GM21360 (cell line): ENCODE measurements around the gene CCNY.
A peak's percentile ranks its signal among the peaks of the same experiment; 100 is the strongest.

Experiments
- ATAC-seq: cut with Tn5 transposase; IDR thresholded peaks from one replicate; pipeline ENCODE4 v1.9.1; 2021; ENCODE audit warnings: mild to moderate bottlenecking, moderate library complexity; ENCODE audit not compliant: unreplicated experiment

Gene CCNY

DNA sequence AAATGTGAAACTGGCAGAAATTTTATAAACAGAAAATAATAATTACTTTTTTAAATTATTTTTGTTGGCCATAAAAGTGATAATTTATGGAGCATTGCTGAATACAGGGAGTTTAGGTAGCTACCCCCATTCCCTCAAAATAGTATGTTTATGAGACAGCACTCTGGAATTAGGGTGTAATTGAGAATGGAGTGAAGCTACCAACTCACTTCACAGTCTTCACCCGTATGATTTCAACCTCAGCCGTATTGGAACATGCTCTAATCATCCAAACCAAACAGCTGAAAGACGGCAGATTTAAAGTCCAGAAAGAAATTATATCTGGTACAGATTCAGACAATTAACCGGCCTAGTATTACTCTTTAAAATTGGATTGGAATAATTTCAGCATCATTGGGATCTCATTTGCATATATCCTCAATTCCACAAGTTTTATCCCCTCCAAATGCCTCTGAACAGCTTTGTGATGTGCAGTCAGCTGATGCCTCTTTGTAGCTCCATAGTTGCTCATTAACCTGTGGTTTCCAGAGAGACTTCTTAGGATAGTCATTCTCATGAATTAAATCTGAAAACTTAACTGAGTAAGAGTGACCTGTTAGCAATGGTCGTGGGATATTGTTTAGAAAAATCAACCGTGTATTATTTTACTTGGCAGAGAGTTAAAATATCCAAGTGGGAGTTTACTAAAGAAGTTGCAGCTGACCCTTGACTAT is 209.7 kb downstream of the CCNY start:
- ATAC-seq, result no peak

DNA sequence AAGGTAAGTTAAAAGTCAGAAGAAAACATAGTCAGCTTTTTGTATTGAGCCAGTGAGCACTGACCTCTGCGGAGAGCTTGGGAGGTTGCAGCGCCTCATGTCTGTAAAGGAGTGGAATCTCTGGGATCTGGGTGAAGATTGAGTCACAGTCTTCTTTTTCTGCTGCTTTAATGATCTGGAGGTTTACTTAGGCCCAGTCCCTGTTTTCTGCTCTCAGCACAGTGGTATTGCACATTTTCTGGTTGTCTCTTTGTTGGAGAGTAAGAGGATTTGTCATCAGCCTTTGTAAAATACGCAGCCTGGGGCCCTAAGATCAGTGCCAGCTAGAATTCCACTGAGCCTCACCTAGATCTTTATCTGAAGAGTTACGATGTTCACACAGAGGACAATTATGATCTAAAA is 210.5 kb downstream of the CCNY start:
- no peak for ATAC-seq

DNA sequence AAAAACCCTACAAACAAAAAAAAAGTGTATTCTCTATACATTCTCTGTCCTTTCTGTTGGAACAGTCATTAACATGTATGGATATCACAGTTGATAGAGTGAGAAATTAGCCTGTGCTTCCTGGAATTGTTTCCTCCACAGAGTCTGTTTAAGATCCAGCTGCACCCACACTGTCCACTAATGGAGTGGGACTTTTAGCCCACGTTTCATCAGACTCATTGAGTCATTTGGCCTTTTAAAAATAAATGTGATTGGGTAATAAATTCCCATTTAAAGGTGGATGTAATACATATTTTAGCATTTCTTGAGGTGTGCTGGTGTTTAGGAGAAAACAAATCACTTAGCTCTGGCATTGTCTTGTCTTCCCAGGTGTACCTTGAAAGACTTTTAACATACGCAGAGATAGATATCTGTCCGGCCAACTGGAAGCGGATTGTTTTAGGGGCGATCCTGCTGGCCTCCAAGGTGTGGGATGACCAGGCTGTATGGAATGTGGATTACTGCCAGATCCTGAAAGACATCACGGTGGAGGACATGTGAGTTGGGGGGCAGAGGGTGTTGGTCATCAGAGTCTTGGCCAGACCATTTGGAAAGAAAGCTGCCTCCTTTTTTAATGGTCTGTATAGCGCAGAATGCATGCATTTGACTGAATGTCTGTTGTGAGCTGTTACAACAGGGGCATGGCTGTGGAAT is 216.5 kb downstream of the CCNY start:
- ATAC-seq, result no peak

DNA sequence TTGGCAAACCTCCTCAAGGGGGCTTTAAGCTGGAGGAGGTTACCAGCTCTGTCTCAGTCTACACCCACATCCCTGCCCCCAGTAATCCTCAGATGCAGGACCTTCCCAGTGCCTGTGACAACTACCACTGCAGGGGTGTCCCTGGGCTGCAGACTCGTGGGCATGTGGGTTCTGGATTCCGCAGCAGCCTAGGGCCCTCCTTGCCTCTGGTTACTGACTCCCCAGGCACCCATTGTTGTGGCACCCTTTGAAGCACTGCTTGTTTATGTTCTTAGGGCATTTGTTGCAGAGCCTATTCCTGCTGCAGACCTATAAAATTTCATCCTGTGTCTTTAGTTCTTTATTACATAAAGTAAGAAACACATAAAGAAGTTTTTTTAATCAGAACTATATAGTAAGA is 217.7 kb downstream of the CCNY start:
- ATAC-seq, result no peak

DNA sequence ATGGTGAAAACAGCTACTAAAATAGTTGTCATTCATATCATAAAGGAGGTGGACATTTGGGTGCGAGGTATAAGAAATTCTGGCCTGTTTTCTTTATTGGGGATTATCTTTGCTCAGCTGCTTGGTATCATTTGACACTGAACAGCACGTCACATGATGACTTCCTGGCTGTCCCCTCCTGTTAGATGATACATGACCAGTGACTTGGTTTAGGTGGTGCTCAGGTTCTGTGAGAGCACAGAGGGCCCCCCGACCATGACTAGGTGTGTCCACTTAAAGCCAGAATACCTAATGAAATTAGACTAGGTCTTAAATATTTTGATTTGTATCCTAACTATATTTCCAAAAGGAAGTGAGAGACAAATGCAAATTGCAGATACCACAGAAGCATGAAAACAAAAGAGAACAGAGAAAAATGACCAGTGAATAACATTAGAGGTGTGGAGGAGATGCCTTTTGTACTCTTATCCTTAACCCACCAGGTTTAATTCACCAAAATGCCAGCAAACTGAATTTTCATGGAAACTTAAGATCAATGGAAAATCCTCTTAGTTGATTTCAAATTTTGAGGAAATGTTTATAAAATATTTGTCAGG is 218.2 kb downstream of the CCNY start:
- no peak for ATAC-seq

DNA sequence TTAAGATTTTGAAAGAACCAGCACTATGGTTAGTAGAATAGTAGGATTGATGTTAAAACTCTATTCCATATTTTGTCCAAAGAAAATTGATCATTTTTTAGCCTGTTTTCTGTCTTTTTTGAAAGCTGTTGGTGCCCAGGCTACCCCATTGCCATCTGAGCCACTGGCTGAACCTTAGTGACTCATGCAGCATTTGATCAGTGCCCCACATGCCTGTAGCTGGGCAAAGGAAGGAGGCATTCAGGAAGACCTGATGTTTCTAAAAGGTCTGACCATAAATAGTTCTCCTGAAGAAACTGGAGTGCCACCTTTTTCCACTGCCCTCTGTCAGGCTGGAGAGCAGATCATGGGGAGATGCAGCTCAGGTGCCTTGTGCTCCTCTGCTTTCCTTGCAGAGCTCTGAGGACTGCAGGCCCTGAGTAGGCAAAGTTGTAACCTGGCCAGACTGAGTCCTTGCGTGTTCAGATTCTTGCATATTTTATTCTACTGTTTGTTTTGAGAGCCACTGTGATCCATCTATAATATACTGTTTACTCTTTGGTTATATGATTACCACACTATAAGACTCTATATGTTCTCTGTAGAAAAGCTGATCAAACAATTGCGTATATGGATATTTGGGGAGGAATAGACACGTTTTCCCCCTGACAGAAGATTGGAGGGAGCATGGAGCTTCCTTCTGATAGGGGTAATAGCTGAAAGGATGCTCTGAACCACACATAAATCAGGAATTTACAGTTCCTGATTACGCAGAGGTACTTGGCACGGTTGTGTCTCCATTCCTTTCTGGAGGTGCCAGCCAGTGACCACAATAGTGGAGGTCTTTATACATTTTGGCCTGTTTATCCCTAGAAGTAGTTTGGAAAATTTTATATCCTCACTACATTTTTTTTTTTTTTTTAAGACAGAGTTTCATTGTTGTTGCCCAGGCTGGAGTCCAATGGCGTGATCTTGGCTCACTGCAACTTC is 219.9 kb downstream of the CCNY start:
- no peak for ATAC-seq

DNA sequence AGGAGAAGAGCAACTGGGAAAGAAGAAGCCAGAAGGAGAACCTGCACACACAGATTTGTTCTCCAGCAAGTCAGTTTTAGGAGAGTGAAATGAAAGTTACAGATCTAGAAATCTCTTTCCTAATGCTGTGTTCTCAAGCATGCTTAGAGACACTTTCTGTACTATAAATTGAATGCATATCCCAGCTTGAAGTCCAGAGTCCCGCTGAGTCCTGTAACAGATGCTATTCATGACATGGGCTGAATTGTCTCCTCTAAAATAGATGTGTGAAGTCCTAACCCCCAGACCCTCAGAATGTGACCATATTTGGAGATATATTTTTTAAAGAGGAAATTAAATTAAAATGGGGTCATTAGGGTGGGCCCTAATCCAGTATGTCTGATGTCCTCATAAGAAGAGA is 222.0 kb downstream of the CCNY start:
- no peak for ATAC-seq

DNA sequence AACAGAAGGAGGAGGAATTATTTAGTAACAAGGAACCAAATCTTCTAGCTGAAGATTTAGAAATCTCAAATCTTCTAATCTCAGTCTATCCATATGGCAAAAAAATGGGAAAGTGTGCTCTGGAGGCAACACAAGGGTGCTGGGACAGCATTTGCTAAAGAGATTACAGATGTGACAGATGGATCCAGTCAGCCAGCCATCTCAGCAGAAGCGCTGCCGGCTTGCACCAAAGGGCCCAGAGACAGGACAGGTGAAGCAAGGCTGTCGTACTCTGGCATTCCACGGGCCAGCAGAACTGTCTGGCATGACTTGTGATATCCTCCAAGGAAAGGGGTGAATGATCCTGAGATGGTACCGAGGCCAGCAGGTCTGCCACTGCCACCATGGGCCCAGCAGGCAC is 223.1 kb downstream of the CCNY start:
- ATAC-seq, result no peak

DNA sequence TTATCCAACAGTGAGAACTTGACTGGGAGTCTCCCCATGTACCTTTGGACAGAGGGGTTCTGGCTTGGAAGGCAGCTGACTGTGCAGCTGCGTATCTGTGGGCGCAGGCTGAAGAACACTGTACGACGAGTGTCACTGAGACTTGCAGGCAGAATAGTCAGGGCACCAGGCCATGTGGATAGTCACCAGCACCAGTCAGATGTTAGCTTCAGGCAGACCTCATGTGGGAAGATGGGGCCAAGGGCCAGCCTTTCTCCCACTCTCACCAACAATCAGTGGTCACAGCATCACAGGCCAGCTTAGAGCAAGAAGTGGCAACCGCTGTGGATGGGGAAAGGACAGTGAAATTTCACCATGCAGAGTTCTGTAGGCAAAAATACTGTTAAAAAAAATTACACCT is 225.4 kb downstream of the CCNY start:
- ATAC-seq, result no peak

DNA sequence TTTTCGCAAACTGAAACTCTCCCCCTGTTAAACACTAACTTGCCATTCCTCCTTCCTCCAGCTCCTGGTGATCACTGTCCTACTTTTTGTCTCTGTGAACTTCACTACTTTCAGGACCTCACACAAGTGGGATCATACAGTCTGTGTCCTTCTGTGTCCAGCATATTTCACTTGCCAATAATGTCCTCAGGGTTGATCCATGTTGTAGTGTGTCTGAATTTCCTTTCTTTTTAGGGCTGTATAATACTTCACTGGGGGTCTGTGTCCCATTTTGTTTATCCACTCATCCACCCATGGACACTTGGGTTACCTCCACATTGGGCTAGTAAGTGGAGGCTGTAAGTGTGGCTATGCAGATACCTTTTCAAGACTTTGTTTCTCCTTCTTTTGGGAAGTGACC is 226.1 kb downstream of the CCNY start:
- ATAC-seq, result no peak

DNA sequence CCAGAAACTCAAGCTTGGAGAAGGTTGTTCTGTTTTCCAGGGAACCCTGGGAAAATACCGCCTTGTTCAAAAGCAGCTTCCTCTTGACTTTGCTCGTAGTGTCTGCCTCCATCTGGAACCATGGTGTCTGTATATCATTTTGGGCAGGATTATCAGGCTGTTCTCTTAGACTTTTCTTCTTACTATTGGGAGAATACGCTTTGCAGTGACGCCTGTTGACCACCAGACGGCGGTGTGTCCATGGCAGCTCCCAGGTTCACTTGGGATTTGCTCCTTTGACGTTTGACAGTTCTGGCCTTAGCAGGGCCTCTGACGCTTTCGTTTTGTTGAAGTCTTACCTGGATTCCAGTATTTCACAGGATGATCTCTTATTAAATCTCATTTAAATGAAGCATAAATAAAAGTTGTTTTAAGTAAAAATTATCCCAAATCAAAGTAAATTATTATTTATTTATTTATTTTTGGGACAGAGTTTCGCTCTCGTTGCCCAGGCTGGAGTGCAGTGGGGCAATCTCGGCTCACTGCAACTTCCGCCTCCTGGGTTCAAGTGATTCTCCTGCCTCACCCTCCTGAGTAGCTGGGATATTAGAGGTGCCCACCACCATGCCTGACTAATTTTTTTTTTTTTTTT is 227.1 kb downstream of the CCNY start:
- peak; percentile 47 for ATAC-seq

DNA sequence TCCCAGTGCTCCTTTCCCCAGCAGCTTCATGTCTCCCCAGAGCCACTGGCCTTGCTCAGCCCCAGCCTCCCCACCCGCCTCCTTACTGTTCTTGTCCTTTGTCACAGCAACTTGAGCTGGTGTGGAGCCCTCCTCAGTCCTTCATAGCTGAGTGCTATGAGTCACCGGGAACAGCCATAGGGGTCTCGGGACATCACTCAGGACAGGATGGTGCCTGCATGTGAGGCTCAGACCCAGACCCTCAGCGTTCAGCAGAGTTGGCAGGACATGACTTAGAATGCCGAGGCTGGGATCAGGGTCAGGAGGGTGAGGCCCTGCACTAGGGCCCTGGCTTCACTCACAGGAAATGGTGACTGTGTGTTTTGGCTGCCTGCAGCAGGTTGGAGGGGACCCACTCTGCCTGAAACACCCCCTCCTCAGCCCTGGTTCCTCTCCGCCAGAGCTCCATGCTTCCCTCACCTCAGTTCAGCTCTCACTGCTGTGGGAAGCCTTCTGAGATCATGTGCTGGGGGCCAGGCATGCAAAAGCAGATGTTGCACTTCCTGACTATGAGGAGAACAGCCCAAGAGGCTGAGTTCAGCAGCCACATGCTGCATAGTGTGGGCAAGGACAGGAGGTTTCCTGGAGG is 228.1 kb downstream of the CCNY start:
- peak; percentile 69 for ATAC-seq

DNA sequence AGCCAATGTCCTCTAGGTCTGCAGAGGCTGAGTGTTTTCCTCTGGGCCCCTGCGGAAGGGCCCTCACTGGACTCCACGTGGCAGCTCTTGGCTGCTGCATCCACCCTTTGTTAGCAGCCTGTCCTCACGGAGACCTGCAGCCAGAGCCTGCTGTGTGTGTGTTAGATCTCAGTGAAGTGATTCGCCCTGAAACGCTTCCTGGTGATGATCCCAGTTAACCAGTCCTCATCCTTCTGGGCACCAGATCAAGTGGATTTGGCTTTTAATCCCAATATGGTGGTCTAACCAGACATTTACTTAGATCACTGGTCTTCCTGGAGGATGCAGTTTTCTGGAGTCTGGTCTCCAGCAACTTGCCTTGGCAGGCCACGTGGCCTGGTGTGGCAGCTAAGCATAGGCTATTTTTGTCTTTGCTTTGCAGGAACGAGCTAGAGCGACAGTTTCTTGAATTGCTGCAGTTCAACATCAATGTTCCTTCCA is 229.3 kb downstream of the CCNY start:
- ATAC-seq, result no peak

DNA sequence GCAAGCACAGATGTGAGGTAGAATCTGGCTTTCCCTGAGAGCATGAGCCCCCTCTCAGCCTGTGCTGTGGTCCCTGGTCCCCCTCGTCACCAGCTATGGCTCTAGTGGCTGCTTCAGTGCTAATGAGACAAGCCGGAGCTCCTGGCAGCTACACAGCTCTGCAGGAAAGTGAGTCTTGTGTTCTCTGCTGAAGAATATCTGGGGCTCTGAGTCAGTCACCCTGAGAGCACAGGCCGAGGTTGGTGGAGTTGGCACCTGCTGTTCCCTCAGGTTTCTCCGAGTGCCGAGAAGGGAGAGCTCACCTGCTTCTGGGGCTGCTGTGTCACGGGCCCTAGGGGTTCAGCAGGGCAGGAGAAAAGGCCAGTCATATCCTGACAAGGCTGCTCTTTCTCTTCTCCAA is 231.6 kb downstream of the CCNY start:
- ATAC-seq, result no peak

DNA sequence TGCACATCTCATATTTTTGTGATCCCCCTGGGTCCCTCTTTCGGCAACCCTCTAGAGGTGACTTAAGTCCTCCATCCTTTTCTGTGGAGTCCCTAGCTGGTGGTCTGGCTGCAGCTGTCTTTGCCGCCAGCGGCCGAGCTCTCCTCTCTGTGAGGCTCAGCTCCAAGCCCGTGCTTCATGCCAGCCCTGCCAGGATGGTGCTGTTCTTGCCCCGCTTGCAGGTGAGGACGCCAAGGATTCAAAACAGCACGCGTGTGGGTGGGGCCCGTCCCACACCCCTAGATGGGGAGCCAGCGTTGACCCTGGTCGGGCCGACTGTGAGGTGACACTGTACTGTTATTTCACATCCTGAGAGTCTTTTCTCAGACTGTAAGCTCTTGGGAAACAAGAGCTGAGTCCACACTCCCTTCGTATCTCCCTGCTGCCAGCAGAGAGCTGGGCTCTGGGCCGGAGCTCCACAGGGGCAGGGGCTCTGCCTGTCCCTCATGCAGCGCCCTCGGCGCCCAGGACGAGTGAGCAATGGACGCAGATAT is 232.2 kb downstream of the CCNY start:
- ATAC-seq, result no peak

DNA sequence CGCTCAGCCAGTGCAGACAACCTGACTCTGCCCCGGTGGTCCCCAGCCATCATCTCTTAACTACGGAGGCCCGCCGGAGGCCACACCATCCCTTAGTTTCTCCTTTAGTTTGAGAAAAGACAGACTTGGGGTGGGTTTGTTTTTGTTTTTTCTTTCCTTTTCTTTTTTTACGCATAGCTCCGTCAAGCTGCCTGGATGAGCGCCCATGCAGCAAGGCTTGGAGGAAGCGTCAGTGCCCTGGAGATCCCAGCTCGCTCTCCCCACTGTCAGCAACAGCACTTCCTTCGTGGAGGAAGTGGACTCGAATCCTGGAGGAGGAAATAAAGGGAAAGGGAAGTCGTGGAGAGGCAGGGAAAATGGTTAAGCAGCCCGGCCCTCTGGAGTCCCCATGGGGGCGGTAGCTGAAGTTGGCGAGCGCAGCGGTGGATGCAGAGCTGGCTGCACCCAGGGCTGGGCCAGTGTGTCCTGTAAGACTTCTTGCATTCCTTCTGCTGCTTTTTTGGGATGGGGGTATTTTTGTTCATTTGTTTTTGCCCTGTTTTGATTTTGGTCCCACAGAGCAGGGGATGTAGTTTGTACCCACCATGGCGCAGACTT is 232.9 kb downstream of the CCNY start:
- ATAC-seq, result no peak

DNA sequence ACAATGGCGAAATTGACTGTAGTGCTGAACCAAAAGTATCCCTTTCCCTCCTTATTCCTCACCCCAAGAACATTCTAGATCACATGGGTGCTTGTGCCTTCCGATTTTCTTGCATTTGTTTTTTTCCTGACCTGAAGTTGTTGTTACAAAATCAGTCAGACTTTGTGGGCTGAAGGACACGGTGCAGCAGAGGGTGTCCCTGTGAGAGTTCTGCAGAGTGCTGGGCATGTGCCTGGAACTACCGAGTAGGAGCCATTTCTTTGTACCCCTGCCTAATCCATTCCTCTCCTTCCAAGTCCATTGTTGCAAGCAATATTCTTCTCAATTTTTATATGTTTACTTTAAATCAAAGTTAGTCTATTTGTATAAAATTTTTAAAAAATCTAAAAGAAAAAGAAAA is 233.5 kb downstream of the CCNY start:
- ATAC-seq, result no peak

DNA sequence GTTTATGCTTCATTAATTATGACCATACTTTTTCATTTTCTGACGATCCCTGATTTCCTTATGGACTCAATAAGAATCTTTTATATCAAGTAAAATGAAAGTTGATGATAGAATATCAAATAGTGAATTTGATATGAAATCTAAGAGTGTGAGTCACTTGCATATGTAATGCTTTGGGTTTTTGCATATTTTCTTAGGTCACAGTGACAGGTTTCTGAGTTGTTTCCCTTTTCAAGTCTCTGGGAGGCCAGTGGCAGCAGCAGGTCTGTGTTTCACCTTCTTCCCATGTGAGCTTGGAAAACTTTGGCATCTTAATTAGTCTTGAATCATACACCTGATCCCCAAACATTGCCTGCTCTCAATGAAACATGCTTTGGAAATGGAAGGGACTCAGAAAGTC is 234.1 kb downstream of the CCNY start:
- ATAC-seq, result no peak

DNA sequence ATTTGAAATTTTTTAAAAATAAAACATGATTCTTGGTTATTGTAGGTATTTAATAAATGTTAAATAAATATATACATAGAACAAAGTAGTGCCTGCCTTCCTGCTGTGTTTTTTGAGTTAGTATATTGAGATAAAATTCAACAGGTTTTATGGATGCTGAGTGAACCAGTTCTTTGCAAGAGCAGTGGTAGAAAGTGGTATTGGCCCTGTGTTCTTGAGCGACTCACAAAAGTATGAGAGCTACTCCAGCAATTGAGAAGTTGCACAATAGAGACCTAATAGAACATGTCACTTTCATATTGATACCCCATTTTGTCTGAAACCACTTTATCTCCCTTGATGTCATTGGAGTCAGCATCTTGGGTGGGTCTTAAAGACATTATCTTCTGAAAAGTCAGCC is 236.3 kb downstream of the CCNY start:
- ATAC-seq, result no peak

DNA sequence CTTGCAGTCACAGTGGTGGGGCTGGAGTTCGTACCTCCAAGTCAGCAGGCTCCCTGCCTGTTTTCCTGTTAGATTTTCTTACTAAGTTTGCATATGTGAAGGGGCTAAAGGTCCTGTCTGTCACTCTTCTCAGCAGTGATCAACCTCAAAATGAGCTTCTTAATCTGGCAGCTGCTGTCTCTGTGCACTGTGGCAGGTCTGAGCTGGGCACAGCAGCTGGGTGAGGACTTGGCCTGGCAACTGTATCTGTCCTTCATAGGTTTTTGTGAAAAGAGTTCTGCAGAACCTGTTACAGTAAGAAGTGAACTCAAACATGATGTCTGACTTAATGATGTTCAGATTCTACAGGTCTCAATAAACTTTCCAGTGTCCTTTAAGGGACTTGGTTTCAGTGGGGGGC is 237.5 kb downstream of the CCNY start:
- ATAC-seq, result no peak
